Measurements from ENCODE around the gene TMEM134.

- TF ChIP-seq CTCF (conservative IDR thresholded peaks at IDR 0.05; ENCODE audit: low read depth, low read length) (no peak), BHLHE40 (IDR thresholded peaks at IDR 0.05; ENCODE audit: low read depth, low read length) (no peak), NFE2L2 (IDR thresholded peaks at IDR 0.05; ENCODE audit: low read depth, low read length) (no peak), USF2 (IDR thresholded peaks at IDR 0.05; ENCODE audit: low read depth, low read length) (no peak), CHD1 (IDR thresholded peaks at IDR 0.05; ENCODE audit: low read depth, low read length) (no peak), RCOR1 (IDR thresholded peaks at IDR 0.05; ENCODE audit: insufficient replicate concordance, low read length) (no peak), SMC3 (IDR thresholded peaks at IDR 0.05; ENCODE audit: low read depth, low read length) (no peak), RAD21 (IDR thresholded peaks at IDR 0.05; ENCODE audit: low read length) (no peak), CEBPB (IDR thresholded peaks at IDR 0.05; ENCODE audit: low read depth, low read length) (no peak), POLR2A (IDR thresholded peaks at IDR 0.05; ENCODE audit: low read depth, low read length) (no peak), FOS (IDR thresholded peaks at IDR 0.05; ENCODE audit: low read depth, low read length) (no peak), MAFK (IDR thresholded peaks at IDR 0.05; ENCODE audit: low read depth, low read length) (no peak)
These were observed 33.9 kb downstream of the TMEM134 start for GRCh38 chr11:67435031-67435726.

All from IMR-90 (cell line).